IPS-11a (cell line): ENCODE measurements around the gene SRD5A1.

Source experiments
- H3K4me3 ChIP-seq: one replicate; pipeline ENCODE4 v1.5.1; 2013; ENCODE audit warnings: low read depth, low read length, control low read depth

SRD5A1 gene

GRCh38 chr5:6723816-6724300 lies 90.6 kb downstream of the SRD5A1 start:
- no peak overlapping the region for H3K4me3 ChIP-seq
